LNCAP (cell line): ENCODE results near the gene KDM6B.

Source experiments
- TF ChIP-seq, protein P1 (sequence below): fragments of 450-650 bp; IDR thresholded peaks from 2 replicates; pipeline ENCODE4 v1.5.1; 2017; ENCODE audit warnings: mild to moderate bottlenecking

Gene KDM6B

DNA sequence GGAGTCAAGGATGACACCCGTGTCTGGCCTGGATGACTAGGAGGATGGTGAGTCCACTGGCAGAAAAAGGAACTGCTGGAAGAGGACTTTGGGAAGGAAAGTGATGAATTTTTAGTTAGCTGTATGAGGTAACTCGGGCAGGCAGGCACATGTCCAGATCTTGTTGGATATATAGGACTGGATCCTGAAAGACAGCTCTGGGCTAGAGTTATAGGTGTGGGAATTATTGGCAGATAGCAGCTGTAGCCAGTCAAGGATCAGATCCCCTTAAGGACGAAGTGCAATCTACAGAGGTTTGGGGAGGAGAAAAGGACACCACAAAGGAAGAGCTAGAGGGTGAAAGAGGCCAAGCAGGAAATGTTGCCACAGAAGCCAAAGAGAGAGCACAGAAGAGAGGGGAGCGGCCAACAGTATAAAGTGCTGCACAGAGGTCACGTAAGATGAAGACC lies 33.9 kb downstream of the KDM6B start:
- TF ChIP-seq, protein P1, sequence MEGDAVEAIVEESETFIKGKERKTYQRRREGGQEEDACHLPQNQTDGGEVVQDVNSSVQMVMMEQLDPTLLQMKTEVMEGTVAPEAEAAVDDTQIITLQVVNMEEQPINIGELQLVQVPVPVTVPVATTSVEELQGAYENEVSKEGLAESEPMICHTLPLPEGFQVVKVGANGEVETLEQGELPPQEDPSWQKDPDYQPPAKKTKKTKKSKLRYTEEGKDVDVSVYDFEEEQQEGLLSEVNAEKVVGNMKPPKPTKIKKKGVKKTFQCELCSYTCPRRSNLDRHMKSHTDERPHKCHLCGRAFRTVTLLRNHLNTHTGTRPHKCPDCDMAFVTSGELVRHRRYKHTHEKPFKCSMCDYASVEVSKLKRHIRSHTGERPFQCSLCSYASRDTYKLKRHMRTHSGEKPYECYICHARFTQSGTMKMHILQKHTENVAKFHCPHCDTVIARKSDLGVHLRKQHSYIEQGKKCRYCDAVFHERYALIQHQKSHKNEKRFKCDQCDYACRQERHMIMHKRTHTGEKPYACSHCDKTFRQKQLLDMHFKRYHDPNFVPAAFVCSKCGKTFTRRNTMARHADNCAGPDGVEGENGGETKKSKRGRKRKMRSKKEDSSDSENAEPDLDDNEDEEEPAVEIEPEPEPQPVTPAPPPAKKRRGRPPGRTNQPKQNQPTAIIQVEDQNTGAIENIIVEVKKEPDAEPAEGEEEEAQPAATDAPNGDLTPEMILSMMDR, result no peak

DNA sequence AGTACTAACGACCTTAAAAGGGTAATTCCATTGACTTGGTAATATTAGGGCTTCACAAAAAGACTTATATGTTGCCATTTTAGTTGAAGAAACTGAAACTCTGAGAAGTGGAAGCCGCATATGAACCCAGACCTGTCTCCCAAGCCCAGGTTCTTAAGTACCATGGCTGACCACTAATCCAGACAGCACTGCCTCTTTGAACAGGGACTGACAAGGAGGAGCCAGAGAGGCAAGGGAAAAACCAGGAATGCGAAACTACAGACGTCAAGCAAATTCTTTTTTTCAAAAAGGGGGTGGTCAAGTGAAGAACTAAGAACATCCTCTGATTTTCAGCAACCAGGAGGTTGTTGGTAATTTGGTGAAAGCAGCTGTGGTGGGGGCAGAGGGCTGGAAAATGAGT lies 39.0 kb downstream of the KDM6B start:
- TF ChIP-seq, protein P1, result no peak

DNA sequence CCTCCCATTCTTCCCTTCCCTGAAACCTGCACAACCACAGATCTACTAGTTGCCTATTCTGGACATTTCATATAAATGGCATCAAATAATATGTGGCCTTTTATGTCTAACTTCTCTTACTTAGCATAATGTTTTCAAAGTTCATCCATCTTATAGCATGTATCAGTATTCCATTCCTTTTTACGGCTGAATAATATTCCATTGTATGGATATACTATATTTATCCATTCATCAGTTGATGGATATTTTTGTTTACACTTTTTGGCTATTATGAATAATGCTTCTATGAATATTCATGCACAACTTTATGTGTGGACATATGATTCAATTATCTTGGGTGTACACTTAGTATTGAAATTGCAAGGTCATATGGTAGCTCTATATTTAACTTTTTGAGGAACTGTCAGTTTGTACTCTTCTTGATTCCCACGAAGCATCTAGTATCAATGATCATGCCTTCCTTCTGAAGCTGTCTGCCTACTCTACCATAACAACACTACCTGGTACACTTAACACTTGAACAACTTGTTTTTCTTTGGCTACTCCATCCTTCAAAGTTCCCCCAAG lies 41.9 kb downstream of the KDM6B start:
- TF ChIP-seq, protein P1, result no peak

DNA sequence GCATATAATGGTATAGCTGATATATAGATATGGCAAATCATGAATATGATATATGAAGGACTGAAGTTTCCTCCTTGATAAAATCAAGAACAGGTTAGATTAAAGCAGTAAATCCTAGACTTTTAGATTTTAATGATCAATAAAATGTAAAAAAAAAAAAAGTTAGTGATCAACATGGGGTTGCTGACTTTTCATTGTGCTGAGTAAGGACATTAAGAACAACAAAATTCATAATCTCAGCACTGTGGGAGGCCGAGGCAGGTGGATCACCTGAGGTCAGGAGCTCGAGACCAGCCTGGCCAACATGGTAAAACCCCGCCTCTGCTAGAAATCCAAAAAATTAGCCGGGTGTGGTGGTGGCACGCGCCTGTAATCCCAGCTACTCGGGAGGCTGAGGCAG lies 44.2 kb downstream of the KDM6B start:
- TF ChIP-seq, protein P1, result no peak

DNA sequence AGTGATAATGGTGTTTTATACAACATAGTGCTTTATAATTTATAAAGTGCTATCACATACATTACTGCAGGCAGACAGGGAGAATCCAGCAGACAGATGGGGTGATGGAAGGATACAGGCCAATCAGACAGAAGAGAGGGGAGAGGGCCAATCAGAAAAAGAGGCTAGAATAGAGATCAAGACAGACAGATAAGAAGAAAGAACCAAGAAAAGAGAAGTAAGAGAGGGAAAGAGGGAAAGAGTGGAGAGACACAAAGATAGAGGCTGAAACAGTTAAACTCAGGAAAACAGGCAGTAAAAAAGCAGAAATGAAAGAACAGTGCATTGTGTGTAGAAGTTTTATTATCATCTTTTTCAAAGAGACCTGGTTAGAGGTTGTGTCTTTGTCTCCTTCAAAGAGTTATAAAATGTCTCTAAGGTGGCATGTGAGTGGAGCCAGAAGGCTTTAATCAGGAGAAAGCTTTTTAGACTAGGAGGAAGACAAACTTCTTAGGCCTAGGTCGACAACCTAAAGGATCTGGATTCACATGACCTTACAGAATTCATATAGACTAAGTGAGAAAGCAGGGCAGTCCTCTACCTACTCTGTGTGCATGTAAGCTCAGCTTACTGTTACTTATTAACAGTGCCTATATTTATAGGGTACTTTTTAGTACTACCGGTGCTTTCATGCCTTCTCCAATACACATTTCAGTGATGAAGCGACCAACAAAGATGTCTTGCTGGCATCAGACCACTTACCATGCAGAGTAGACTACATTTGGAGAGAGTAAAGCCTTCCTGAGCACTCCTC lies 46.3 kb downstream of the KDM6B start:
- TF ChIP-seq, protein P1, result no peak

DNA sequence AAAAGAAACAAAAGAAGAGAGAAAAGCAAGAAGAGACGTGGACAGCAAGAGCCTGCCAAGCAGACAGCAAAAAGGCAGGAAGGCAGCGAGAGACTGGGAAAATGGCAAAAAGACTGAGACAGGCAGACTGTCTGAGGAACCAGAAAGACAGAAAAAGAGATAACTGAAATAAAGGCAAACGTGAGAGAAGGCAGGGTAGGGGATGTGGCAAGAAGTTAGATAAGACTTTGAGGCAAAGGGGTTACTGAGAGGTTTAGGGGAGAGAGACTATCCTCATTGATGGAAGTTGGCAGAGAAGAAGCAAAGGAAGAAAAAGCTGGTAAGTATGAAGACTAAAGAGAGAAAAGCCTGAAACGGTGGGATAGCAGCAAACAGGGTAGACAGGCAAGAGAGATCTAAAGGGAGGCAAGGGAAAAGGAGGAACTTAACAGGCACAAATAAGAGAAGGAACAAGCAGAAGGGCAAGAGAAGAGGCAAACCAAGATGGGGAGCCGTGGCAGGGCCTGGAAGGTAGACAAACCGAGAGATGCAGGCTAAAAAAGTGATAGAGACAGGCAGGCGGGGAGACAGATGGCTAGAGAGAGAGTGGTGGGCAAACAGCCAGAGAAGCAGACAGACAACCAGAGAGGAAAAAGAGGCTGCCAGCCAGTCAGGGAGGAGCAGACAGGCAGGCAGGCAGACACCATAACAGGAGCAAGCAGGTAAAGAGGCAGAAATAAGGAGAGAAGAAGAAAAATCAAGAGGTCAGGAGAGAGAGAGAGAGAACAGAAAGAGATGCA lies 47.4 kb downstream of the KDM6B start:
- TF ChIP-seq, protein P1, result no peak

DNA sequence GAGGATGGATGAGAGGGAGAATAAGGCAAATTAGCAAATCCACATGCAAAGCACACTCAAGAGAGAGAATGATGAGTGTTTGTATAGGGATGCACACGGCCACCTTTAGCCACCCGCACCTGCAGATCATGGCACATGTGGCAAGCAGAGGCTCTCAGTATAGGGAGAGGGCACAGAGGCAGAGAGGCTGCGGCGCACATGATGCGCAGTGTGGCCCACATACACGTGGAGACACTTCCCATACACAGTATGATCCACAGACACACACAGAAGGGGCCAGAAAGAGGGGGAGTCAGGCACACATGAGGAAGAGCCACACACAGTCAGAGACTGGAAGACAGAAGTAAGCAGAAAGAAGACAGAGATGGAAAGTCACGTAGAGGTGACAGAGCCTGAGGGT lies 48.1 kb downstream of the KDM6B start:
- TF ChIP-seq, protein P1, result no peak
